Measurements from ENCODE around the gene TINAG.

DNA sequence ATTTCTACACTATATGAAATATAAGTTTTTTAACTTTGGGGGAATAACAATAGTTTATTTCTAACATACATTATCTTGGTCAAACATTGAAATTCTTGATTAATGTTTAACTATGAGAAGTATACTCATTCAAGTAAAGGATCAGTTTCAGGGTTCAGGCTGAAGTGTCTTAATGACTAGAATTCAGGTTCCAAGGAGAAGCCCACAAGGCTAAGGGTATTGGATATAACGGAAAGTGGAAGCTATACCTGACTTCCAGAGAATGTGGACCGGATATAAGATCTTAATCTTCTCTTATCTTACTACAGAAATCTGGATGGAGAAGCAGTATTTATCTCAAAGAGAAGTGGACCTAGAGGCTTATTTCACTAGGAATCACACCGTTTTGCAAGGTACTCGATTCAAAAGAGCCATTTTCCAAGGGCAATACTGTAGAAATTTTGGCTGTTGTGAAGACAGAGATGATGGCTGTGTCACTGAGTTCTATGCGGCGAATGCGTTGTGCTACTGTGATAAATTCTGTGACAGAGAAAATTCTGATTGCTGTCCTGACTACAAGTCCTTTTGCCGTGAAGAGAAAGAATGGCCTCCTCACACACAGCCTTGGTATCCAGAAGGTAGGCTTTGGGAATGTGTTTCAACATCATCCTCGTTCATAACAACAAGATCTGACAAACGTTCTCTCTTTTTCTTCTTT, at the start of gene TINAG:
- no peak for TF ChIP-seq RARB (CRISPR knock-in tag; IDR thresholded peaks at IDR 0.05)
- no peak for TF ChIP-seq POU6F1 (CRISPR knock-in tag; IDR thresholded peaks at IDR 0.05; ENCODE audit: borderline replicate concordance, low read depth)
- TF ChIP-seq, protein P1, sequence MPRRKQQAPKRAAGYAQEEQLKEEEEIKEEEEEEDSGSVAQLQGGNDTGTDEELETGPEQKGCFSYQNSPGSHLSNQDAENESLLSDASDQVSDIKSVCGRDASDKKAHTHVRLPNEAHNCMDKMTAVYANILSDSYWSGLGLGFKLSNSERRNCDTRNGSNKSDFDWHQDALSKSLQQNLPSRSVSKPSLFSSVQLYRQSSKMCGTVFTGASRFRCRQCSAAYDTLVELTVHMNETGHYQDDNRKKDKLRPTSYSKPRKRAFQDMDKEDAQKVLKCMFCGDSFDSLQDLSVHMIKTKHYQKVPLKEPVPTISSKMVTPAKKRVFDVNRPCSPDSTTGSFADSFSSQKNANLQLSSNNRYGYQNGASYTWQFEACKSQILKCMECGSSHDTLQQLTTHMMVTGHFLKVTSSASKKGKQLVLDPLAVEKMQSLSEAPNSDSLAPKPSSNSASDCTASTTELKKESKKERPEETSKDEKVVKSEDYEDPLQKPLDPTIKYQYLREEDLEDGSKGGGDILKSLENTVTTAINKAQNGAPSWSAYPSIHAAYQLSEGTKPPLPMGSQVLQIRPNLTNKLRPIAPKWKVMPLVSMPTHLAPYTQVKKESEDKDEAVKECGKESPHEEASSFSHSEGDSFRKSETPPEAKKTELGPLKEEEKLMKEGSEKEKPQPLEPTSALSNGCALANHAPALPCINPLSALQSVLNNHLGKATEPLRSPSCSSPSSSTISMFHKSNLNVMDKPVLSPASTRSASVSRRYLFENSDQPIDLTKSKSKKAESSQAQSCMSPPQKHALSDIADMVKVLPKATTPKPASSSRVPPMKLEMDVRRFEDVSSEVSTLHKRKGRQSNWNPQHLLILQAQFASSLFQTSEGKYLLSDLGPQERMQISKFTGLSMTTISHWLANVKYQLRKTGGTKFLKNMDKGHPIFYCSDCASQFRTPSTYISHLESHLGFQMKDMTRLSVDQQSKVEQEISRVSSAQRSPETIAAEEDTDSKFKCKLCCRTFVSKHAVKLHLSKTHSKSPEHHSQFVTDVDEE (CRISPR knock-in tag; IDR thresholded peaks at IDR 0.05) = no peak
- TF ChIP-seq CSDC2 (CRISPR knock-in tag; IDR thresholded peaks at IDR 0.05) = no peak
- no peak for TF ChIP-seq ISL1 (CRISPR knock-in tag; IDR thresholded peaks at IDR 0.05)
- no peak for TF ChIP-seq ESRRG (CRISPR knock-in tag; IDR thresholded peaks at IDR 0.05)
- TF ChIP-seq ARNTL (CRISPR knock-in tag; IDR thresholded peaks at IDR 0.05; ENCODE audit: borderline replicate concordance, low read depth) = no peak
- no peak for TF ChIP-seq PATZ1 (CRISPR knock-in tag; IDR thresholded peaks at IDR 0.05; ENCODE audit: borderline replicate concordance)
- TF ChIP-seq ZFP3 (CRISPR knock-in tag; IDR thresholded peaks at IDR 0.05) = no peak
- TF ChIP-seq ZC3H10 (CRISPR knock-in tag; IDR thresholded peaks at IDR 0.05) = no peak
- TF ChIP-seq TOX (CRISPR knock-in tag; IDR thresholded peaks at IDR 0.05; ENCODE audit: borderline replicate concordance) = no peak
- no peak for TF ChIP-seq ZFP30 (CRISPR knock-in tag; IDR thresholded peaks at IDR 0.05)
- no peak for TF ChIP-seq BACH2 (CRISPR knock-in tag; IDR thresholded peaks at IDR 0.05; ENCODE audit: borderline replicate concordance)
- TF ChIP-seq PPARA (CRISPR knock-in tag; IDR thresholded peaks at IDR 0.05; ENCODE audit: borderline replicate concordance) = no peak

Data from SK-N-SH treated with all-trans-retinoic acid at 6 μM for 48 hours (cell line).